Activated CD4-positive, alpha-beta T cell treated with anti-CD3 and anti-CD28 coated beads, Interleukin-2, amount 50 U/mL, for 48 hours (primary cell): ENCODE data around the gene PACRG.
"Not testable (repeated sequence)": the region's sequence is repeated elsewhere in the genome, so short reads cannot be mapped to it uniquely, and the experiment has no call there.

Experiments used
- DNase-seq, 2 experiments: peaks; one replicate each; pipeline ENCODE4 v3.0.0-alpha.2; 2020

The PACRG gene

GRCh38 chr6:163300838-163301237 lies 573.1 kb downstream of the PACRG start:
- DNase-seq, result no peak

GRCh38 chr6:163301726-163302635 lies 574.2 kb downstream of the PACRG start:
- DNase-seq, result no peak

GRCh38 chr6:163302747-163303146 lies 575.0 kb downstream of the PACRG start:
- DNase-seq, result no peak

GRCh38 chr6:163306000-163306399 lies 578.2 kb downstream of the PACRG start:
- DNase-seq, result no peak

GRCh38 chr6:163308629-163309440 lies 581.1 kb downstream of the PACRG start:
- no peak for DNase-seq

GRCh38 chr6:163309491-163310026 lies 581.8 kb downstream of the PACRG start:
- no peak for DNase-seq

- no peak for DNase-seq
These were observed 582.6 kb downstream of the PACRG start for GRCh38 chr6:163310096-163310972.

GRCh38 chr6:163310973-163311383 lies 583.2 kb downstream of the PACRG start:
- DNase-seq, result no peak

GRCh38 chr6:163311830-163312229 lies 584.1 kb downstream of the PACRG start:
- no peak for DNase-seq

GRCh38 chr6:163313566-163313965 lies 585.8 kb downstream of the PACRG start:
- no peak for DNase-seq

- no peak for DNase-seq
These were observed 586.2 kb downstream of the PACRG start for GRCh38 chr6:163313981-163314380.

GRCh38 chr6:163314791-163315470 lies 587.2 kb downstream of the PACRG start:
- DNase-seq, result no peak

- not testable (repeated sequence) for DNase-seq
These were observed 589.2 kb downstream of the PACRG start for GRCh38 chr6:163316866-163317495.

- no peak for DNase-seq
These were observed 590.5 kb downstream of the PACRG start for GRCh38 chr6:163318071-163318786.

GRCh38 chr6:163319609-163320366 lies 592.0 kb downstream of the PACRG start:
- DNase-seq, result no peak

- no peak for DNase-seq
These were observed 592.6 kb downstream of the PACRG start for GRCh38 chr6:163320402-163320801.

GRCh38 chr6:163320804-163321203 lies 593.0 kb downstream of the PACRG start:
- DNase-seq, result no peak

- no peak for DNase-seq
These were observed 593.9 kb downstream of the PACRG start for GRCh38 chr6:163321717-163322116.

GRCh38 chr6:163323274-163323673 lies 595.5 kb downstream of the PACRG start:
- DNase-seq, result no peak

- no peak for DNase-seq
These were observed 595.9 kb downstream of the PACRG start for GRCh38 chr6:163323705-163324104.
